GM21423 (cell line): ENCODE results near the gene TSC22D3.
"Not testable (repeated sequence)": the region's sequence is repeated elsewhere in the genome, so short reads cannot be mapped to it uniquely, and the experiment has no call there.

Experiments used
- ATAC-seq: cut with Tn5 transposase; IDR thresholded peaks from one replicate; pipeline ENCODE4 v1.9.1; 2021; ENCODE audit warnings: mild to moderate bottlenecking, moderate library complexity; ENCODE audit not compliant: unreplicated experiment

TSC22D3 gene

GRCh38 chrX:107713203-107713542, 62.4 kb downstream of the TSC22D3 start:
- ATAC-seq: no peak

GRCh38 chrX:107712231-107713202, 63.1 kb downstream of the TSC22D3 start:
- ATAC-seq: no peak

GRCh38 chrX:107711521-107712181, 63.9 kb downstream of the TSC22D3 start:
- ATAC-seq: no peak

- peak; percentile 90 for ATAC-seq
Observed at GRCh38 chrX:107710617-107711391, 64.8 kb downstream of the TSC22D3 start.

- ATAC-seq: peak; percentile 30
Observed at GRCh38 chrX:107709266-107709806, 66.3 kb downstream of the TSC22D3 start.

- no peak for ATAC-seq
Observed at GRCh38 chrX:107708762-107709161, 66.8 kb downstream of the TSC22D3 start.

- no peak for ATAC-seq
Observed at GRCh38 chrX:107707866-107708265, 67.7 kb downstream of the TSC22D3 start.

GRCh38 chrX:107706309-107706708, 69.3 kb downstream of the TSC22D3 start:
- no peak for ATAC-seq

GRCh38 chrX:107704587-107704986, 71.0 kb downstream of the TSC22D3 start:
- ATAC-seq: no peak

GRCh38 chrX:107704181-107704580, 71.4 kb downstream of the TSC22D3 start:
- ATAC-seq: no peak

GRCh38 chrX:107701493-107702121, 74.0 kb downstream of the TSC22D3 start:
- ATAC-seq: peak; percentile 92

- ATAC-seq: no peak
Observed at GRCh38 chrX:107700790-107701189, 74.8 kb downstream of the TSC22D3 start.

- ATAC-seq: no peak
Observed at GRCh38 chrX:107700317-107700774, 75.2 kb downstream of the TSC22D3 start.

- no peak for ATAC-seq
Observed at GRCh38 chrX:107699616-107700015, 76.0 kb downstream of the TSC22D3 start.

GRCh38 chrX:107691024-107691448, 84.6 kb downstream of the TSC22D3 start:
- no peak for ATAC-seq

- ATAC-seq: no peak
Observed at GRCh38 chrX:107687445-107687844, 88.1 kb downstream of the TSC22D3 start.

- no peak for ATAC-seq
Observed at GRCh38 chrX:107686792-107687191, 88.8 kb downstream of the TSC22D3 start.

GRCh38 chrX:107686026-107686425, 89.6 kb downstream of the TSC22D3 start:
- ATAC-seq: no peak

GRCh38 chrX:107685586-107685985, 90.0 kb downstream of the TSC22D3 start:
- not testable (repeated sequence) for ATAC-seq

- ATAC-seq: peak; percentile 98
Observed at GRCh38 chrX:107684956-107685385, 90.6 kb downstream of the TSC22D3 start.
